Activated CD4-positive, CD25-positive, alpha-beta regulatory T cell treated with anti-CD3 and anti-CD28 coated beads, Interleukin-2, amount 50 U/mL, for 72 hours (primary cell): ENCODE measurements around the gene LPIN3.

Experiments
- DNase-seq: peaks from one replicate; pipeline ENCODE4 v3.0.0; 2021

Gene LPIN3

DNA sequence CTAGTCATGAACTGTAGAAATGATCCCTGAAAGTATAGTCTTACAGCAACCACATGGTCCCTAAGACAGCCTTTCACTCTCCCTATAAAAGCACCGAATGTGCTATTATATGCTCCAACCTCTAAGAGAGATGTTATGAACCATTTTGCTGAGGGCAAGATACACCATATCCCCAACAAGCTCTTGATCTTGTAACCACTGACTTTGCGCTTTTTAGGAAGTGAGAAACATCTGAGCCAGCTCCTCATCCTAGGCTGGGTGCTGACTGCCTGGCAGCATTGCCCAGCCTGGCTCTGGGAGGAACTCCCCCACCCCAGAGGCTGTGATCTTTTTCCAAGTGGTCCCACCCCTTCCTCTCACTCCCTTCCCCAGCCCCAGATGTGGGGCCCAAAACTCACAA is 29.1 kb downstream of the LPIN3 start:
- DNase-seq: no peak

DNA sequence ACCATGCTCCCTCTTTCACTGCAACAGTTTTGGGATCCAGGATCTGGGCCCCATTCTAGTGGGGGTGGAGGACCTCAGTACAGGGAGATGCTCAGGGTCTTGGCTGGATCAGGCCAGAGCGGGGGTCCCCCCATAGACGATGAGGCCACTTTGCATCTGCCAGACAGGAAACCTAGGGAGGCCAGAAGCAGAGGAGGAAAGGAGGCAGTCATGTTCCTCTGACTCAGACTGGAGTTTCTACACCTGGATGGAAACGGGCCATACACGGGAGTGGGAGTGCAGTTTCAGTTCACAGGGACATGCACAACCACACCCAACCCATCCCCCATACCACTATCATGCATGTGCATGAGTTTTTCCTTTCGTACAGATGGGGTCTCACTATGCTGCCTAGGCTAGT is 29.6 kb downstream of the LPIN3 start:
- DNase-seq: no peak

DNA sequence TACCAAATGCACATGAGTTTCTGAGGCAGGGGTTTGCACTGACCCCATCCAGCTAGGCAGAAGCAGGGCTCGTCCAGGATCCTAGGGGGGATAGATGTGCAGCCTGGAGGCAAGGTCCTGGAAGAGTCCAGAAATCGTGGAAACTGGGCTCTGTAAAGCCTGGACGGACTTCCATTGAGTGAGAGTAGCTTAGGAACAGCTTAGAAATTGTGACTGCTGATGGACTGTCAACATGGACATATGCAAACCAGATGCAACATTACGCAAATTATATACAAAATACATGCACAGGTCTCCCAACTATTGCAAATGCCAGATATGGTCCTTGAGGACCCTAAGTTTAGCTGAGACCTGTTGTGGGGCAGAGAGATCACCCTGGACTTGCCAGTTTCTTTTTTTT is 30.8 kb downstream of the LPIN3 start:
- no peak for DNase-seq

DNA sequence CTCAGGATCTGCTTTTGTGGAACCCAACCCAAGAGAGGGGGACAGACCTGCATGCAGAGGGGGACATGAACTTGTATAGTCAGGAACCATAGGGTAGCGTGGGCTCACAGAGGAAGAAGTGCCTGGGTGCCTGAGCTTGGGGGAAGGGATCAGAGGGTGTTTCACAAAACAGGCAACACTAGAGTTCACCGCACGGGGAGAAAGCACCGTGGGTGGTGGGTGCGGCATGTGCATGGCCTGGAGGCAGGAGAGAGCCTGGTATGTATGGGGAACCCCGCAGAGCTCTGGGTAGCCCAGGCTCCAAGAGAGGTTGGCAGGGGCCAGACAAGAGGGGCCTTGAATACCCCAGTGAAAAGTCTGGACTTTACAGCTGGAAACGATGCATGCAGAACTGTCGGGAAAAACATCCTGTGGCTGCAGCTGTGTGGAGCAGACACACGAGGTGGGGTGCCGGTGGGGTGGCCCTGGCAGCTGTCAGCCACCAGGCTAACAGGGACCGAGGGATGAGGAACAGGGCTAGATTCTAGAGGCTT is 32.7 kb downstream of the LPIN3 start:
- DNase-seq: no peak

DNA sequence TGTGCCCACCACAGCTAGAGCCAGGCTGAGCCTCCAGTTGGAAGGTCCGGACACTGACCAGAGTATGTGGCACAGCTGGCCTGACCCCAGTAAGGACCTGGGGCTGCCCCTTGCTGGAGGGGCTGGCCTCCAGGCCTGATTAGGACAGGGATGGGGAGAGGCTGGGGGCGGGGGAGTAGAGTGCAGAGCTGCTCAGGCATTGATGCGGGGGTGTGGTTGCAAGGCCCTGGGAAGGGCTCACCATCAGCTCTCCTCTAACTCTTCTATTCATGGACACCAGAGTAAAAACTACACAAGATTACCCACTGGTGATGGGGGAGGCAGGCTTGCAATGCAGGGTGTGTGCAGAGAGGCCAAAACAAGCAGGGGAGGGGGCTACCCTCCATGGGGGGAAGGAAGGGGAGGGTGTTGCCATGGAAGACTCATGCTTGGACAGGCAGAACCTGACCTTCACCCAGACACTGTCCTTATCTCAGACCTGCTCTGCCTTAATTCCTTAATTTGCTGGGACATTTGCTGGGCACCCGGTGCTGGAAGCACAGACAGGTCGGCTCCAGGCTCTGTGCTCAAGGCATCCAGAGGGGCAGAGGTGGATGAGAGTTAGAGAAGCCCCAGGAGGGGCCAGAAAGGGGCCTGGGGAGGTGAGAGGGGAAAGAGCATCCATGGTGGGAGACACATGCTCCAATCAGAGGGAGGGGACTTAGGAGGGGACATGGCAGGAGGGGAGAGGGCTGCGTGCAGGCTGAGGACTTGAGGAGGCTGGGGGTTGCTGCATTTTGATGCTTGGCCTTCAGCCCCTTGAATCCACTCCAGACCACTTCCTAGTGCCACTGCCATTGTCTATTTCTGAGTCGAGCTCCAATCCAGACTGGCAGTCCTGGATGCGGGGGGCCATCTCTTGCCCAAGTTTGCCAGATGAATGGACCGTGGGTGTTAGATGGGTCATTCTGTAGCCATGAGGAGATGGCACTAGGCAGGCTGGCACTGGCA is 33.6 kb downstream of the LPIN3 start:
- DNase-seq: no peak

DNA sequence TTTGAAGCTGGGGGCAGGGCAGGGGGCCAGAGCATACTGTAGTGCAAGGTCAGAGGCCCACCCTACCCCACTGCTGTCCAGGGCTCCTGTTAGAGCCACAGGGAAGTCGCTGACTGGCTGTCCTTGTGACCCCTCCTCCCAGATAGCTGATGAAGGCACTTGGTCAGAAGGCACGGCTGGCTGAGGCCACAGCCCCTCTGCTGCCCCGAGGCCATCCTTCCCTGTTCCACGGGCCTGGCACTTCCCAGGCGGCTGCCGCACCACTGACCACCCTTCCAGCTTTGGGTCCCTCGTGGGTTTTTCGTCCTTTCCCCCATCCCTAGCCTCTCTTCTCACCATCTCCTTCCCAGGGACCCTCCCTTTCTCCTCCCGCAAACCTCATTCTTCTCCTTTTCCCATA is 35.2 kb downstream of the LPIN3 start:
- DNase-seq: no peak

DNA sequence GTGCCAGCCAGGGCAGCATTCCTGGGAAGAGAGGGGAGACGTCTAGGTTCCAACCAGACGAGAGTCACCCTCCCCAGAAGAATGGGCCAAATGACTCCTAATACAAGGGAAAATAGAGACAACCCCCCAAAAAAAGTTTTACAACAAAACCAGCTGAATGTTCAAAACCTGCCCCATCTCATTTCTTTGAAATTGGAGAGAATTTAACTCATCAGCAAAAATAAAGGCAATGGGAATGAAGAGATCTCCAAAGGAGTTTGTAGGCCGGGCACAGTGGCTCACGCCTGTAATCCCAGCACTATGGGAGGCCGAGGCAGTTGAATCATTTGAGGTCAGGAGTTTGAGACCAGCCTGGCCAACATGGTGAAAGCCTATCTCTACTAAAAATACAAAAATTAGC is 35.7 kb downstream of the LPIN3 start:
- no peak for DNase-seq

DNA sequence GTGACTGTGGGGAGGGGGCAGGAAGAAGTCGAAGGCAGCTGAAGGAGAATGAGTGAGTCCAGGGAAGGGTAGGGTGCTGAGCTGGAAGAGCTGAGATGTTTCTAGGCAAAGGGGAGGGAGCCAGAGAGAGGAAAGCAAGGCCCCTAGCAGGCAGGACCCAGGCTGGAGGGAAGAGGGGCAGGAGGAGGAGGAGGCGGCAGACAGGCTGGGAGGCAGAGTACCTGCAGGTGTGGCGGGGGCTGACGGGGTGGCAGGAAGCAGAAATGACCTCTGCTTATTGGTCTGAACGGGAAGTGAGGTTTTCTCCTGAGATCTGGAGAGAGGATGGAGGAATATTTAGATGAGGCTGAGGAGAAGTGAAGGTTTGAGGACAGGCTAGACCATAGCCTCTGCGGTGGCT is 36.7 kb downstream of the LPIN3 start:
- DNase-seq: no peak

DNA sequence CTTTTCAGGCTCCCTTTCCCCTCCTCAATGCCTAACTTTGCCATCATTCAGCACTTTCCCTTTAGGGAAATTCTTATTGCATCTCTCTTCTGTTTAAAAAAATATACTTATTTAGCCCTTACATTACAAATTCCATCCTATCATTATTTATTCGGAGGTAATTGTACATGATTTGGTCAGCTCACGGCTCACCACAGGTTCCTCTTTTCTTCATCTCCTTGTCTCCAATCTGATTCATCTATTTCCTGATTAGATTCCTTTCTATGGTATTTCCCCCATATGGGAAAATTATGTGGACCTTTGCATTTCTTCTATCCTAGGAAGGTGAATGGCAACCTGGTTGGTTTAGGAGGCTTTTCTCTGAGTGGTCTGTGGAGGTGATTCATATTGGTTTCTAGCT is 38.9 kb downstream of the LPIN3 start:
- DNase-seq: no peak

DNA sequence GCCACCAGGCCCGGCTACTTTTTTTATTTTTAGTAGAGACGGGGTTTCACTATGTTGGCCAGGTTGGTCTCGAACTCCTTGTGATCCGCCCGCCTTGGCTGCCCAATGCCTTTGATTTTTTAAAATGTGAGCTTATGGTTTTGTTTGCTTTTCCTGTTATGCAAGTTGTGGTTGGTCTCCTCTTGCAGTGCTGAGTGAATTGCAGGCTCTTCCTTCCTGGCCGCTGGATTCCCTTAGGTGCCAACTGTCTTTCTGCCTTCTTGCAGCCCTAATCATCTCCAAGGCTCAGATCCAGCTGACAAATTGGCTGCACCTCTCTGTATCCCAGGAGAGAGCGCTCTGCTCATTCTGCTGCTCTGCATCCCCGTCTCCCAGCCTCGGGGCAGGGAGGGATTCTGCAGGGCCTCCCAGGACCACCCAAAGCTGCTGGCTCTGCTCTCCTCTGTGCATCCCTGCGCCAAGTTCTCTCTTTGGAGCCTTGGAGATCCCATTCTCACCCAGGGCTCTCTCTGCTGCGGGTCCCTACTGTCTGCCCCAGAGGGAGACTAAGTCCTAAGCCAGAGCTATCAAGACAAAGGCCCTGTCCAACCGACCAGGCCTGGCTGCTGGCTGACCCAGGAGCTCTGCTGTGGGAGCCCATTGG is 40.1 kb downstream of the LPIN3 start:
- DNase-seq: no peak

DNA sequence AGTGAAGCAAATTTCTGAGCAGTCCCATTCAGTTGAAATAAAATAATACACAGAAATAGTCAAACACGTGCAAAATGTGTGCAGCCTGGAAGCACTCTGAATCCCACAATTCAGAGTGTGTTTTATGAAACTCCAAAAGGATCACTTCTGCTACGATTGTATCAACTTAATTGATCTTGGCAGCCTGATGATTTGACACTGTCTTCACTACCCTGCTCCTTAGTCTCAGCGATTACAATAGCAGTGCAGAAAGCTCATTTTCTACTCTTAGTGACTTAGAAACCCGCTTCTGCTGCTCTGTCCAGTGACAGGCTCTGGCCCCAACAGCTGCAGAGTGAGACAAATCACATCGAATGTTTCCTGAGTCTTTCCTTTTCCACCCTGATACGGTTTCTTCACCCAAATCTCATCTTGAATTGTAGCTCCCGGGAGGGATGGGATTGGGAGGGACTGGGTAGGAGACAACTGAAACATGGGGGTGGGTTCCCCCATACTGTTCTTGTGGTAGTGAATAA is 42.2 kb downstream of the LPIN3 start:
- DNase-seq: no peak

DNA sequence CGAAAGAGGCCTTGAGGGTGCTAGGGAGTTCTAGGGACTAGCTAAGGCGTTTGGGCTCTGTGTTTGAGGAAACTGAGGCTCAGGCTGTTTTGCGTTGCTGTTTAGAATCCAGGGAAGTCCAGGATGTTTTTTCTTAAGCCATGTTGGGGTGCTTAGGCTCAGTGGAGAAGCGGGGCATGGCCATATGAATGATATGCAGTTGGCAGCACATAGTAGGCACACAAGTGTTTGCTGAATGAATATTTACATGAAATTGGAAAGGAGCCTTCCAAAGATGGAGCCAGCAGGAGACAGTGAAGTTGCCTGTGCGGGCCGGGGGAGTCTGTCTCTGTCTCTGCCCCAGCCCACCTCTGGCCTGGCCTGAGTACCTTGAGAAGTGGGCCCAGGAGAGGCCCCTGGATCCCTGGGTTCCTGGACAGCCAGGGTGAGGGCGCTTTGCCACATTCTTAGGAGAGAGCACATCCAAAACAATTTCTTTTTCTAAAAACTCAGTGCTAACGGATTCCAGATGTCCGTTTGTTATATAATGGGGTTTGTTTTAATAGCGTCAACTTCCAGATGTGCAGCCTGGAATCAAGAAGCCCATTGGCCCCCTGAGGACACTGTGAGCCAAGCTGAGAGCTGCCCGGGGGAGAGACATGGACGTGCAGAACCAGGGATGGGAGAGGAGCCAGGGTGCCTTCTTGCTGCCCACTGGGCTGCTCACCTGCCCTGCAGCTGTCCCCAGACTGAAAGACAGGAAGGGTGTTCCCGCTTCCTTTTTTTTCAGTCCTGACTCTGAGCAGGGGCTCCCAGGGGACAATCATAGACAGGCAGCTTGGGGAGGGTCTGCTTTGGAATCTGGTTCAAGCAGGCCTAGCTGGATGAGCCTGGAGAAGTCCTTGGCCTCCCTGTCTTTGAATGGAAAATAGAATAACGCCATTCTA is 46.1 kb downstream of the LPIN3 start:
- no peak for DNase-seq

DNA sequence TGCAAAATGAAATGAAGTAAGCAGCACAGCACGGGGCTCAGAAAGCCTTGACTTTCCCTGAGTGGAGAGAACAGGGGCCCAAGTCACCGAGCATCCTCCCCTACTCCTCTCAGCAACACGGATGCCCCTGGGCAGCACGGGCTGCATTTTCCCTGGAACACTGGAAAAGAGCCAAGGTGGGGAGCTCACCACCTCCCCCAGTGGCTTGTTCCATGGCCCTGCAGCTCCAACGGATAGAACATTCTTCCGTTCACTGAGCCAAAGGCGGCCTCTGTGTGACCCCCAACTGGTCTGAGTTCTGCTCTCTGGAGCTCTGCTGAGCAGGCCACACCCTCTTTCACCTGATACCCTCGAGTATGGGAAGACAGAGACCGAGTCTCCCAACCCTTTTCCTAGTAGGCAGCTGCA is 46.8 kb downstream of the LPIN3 start:
- DNase-seq: no peak

DNA sequence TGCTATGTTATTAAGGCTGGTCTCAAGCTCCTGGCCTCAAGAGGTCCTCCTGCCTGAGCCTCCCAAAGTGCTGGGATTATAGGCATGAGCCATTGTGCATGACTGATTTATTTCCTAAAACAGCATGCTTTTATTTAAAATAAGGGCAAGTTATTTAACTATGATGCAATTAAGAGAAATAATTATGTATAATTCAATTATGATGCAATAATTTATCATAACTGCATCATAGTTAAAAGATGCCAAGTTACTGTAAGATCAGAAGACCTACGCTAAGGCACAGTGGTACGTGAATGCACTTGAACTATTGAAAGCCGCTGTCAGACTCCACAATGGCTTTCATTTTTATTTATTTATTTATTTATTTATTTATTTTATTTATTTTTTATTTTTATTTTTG is 50.3 kb downstream of the LPIN3 start:
- no peak for DNase-seq

DNA sequence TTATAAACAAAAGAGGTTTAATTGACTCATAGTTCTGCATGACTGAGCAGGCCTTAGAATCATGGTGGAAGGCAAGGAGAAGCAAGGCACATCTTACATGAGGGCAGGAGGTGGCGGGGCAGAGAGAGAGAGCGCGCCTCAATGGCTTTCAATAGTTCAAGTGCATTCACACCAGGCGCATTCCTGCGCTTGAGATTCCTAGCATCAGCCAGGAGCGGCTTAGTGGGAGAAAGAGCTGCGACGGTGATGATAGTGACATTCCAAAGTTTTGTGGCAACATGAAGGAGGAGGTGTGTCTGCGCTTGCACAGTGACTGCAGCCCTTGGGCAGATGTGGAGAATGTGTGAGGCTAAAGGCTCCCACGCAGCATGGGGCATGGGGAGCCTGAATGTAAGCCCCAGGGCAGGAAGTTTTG is 51.0 kb downstream of the LPIN3 start:
- DNase-seq: no peak

DNA sequence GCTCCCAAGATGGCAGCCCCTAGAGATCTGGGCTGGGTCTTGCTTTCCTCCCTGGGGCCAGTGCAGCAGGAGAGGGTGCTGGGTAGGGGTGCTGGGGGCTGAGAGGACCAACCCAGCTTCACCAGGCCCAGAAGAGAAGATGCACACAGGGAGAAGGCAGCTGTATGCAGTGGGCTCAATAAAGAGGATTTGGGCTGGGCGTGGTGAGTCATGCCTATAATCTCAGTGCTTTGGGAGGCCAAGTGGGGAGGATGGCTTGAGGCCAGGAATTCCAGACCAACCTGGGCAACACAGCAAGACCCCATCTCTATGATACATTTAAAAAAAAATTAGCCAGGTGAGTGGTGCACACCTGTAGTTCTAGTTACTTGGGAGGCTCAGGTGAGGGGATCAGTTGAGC is 51.7 kb downstream of the LPIN3 start:
- no peak for DNase-seq

DNA sequence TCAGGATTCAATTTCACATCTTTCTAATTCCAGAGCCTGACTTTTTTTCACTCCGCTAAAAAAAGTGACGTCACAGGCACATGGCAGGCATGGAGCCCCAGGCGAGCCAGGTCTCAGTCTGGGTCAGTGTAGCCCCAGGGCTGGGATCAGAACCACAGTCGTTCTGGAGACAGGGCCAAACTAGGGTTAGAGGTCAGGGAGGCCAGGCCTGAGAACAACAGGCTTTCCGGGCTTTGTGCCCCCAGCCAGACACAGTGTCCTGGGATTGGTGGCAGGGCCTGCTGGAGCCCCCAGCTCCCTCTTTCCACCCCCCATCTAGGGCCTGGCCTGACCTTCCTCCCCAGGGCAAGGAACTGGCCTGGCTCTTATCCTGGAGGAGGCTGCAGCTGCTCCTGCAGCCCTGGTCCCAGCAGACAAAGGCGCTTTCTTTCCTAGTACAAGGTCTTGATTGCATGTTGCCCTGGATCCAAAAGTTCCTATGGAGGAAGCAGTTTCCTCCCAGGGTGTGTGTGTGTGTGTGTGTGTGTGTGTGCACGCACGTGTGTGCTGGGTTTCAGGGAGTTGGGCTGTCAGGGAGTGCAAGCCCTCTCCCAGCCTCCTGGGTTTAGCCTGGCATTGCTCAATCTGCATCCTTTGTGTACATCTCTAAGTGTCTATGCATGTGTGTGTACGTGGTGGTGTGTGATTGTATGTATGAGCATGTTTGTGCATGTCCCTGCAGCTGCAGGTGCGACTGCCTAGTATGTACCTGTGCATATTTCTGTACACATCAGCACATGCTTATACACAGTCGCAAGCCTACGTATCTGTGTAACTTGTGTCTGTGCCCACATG is 52.5 kb downstream of the LPIN3 start:
- no peak for DNase-seq

DNA sequence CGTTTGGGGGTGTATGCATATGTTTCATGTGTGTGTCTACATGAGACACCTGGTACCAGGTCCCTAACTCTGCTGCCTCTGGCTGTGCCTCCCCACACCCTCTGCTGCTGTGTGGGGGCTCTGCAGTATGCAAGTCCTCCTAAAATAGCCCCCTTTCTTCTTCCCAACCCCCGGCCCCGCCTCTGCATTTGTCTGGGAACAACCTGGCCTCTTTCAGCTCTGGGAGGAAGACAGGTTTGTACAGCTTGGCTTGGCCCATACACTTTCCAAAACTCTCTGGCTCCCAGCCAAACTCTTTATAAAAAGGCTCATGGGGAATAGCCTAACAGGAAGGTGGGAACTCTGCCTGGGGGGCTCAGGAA is 53.1 kb downstream of the LPIN3 start:
- DNase-seq: no peak

DNA sequence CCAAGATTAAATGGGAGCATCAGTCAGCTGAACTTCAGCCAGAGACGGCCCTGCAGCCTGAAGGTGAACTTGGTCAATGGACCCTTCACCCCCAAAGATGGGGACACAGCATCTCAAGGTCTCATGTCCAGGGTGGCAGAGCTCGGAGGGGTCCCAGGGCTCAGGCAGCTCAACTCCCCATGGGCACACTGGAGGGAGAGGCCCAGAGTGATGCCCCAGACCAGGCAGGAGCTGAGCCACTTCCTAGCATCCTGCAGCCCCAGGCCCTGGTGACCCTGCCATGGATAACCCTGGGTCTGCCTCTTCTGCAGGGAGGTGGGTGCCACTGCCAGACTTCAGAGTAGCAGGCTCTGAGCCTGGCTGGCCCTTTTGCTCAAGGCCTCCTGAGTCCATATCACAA is 53.5 kb downstream of the LPIN3 start:
- no peak for DNase-seq

DNA sequence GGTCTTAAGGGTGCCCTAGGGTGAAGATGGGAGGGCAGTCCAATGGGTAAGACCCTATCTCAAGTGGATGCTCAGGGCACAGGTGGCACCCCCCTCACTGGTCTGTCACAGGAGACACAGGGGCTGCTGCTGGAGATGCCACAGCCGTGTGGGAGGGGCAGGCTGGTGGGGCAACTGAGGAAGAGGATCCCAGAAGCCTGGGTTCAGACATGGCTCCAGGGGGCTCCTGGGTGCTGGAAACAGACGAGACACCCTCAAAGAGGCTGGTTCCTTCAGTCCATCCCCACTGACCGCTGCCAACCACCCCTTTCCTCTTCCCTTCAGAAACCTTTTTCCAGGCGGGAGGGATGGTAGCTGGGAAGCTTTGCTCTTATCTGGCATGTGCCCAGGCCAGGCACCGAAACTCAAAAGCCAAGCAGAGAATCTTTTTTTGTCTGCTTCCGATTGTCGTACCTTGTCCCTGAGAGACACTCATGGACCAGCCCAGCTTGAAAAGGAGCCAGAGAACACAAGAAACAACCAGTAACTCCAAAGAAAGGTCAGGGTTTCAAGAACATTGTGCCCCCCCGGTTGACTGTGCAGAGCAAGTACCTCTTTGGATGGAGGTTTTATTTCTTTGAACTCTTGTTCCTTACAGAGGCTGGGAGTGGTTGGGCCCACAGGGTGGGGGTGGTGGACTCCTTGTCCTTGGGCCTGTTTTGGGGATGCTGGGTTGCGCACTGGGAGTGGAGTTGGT is 54.5 kb downstream of the LPIN3 start:
- DNase-seq: no peak
